ENCODE data around the gene NDUFAF5.

NDUFAF5 gene

GRCh38 chr20:13825465-13825864 lies 40.6 kb downstream of the NDUFAF5 start:
- no peak for DNase-seq

DNA sequence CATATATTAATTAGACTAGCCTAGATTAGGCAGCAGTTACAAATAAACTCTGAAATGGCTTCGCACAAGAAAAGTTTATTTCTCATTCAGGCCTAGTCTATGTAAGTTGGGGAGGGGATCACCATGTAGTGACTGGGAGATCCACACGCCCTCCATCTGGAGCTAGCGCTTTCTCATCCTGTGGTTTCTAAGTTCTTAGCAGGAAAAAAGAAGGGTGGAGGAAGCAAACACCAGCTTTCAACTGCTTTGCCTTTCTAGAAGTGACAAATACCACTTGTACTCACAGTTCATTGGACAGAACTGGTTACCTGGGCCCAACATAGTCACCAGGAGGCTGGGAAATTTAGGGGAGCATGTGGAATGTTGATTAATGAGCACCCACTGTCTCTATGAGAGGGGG lies 46.6 kb downstream of the NDUFAF5 start:
- no peak for DNase-seq

GRCh38 chr20:13838664-13839063 lies 53.8 kb downstream of the NDUFAF5 start:
- no peak for DNase-seq

- DNase-seq = no peak
These were observed 54.7 kb downstream of the NDUFAF5 start for GRCh38 chr20:13839421-13840092.

DNA sequence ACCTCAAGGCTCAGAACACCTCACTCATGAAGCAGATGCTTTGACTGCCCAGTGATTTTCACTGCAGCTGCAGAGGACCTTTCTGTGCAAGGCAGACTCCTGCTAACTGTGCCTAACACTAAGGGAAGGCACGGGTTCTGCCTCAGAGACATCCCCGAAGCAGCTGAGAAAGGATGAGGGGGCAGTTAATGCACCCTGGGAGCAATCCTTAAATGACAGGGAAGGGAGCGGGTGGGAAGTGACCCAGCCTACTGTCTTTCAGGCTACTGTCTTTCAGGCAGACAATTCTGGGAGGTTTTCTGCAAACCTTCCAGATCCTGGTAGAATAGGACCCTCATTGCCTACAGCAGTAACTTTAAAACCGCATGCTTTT lies 55.3 kb downstream of the NDUFAF5 start:
- no peak for DNase-seq

- no peak for DNase-seq
These were observed 56.4 kb downstream of the NDUFAF5 start for GRCh38 chr20:13841206-13841605.

DNA sequence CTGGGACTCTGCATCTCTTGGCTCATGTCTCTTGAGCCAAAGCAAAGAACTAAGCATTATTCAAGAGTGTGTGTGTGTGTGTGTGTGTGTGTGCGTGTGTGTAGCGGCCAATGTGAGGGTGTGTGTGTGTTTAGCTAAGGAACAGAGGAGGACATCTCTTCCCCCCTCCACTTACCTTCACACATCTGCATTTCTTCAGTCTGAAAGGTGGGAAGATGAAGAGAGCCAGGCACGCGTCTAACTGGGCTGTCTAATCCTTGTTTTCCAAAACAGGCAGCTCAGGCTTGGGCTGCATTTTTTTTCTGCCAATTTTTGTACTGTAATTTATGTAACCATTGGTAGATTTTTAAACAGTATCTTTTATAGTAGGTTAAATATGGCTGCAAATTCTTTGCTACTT lies 59.5 kb downstream of the NDUFAF5 start:
- no peak for DNase-seq

- DNase-seq = no peak
These were observed 66.5 kb downstream of the NDUFAF5 start for GRCh38 chr20:13851279-13851678.

DNA sequence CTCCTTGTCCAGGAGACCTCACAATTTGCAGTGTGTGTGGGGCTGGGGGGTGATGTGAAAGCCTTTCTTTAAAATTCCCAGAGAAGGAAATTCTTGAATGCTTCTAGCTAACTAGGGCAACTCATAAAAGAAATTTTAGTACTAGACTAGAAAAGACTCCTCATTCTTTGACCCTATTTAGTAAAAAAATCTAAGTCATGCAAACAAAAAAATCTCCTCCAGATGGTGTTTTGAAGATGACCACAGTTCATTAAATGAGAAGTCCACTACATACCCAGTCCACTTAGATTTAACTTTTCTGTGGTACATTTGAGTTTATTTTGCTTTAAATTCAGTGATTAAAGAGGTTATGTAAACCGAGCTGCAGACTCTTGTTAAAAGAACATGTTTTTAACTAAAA lies 67.5 kb downstream of the NDUFAF5 start:
- no peak for DNase-seq

DNA sequence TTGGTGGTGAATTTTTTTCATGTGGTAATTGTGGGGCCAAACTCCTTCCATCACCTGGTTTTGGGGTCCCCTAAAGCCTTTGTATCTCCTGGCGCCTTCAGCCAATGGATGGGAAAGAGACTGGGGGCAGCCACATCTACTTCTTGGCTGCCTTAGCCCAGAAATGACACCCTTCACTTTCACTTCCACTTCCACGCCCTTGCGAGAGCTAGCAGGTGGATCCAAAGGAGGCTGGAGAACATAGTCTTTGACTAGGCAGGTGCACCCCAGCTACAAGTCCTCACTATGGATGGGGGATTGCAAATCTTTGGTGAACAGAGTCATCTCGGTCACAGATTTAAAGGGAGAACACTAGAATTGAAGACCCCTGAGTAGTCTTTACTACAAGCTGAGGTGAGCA lies 70.8 kb downstream of the NDUFAF5 start:
- DNase-seq = no peak

GRCh38 chr20:13856354-13856753 lies 71.5 kb downstream of the NDUFAF5 start:
- no peak for DNase-seq

- DNase-seq = no peak
These were observed 72.5 kb downstream of the NDUFAF5 start for GRCh38 chr20:13857304-13857703.

GRCh38 chr20:13857961-13858360 lies 73.1 kb downstream of the NDUFAF5 start:
- DNase-seq = no peak

- no peak for DNase-seq
These were observed 73.6 kb downstream of the NDUFAF5 start for GRCh38 chr20:13858439-13858838.

- no peak for DNase-seq
These were observed 74.0 kb downstream of the NDUFAF5 start for GRCh38 chr20:13858871-13859270.

- no peak for DNase-seq
These were observed 77.4 kb downstream of the NDUFAF5 start for GRCh38 chr20:13862245-13862644.

DNA sequence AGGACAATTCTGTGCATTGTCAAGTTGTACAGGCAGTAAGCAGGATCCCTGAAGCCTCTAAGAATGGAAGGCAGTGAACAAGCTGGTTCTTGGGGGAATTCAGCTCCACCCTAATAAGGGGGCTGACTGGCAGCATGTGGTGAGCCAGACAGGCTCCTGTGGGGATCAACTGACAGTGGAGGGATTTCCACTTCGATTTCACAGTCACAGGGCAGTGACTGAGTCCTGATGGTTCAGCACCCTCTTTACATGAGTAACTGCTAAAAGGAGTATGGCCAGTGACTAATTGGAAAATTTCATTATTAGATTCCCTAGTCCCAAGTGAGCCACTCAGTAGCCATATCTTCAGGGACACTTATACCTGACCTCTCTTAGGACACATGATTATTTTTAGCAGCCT lies 78.4 kb downstream of the NDUFAF5 start:
- DNase-seq = no peak

- DNase-seq = no peak
These were observed 80.3 kb downstream of the NDUFAF5 start for GRCh38 chr20:13865156-13865555.

- DNase-seq = no peak
These were observed 81.0 kb downstream of the NDUFAF5 start for GRCh38 chr20:13865791-13866351.

DNA sequence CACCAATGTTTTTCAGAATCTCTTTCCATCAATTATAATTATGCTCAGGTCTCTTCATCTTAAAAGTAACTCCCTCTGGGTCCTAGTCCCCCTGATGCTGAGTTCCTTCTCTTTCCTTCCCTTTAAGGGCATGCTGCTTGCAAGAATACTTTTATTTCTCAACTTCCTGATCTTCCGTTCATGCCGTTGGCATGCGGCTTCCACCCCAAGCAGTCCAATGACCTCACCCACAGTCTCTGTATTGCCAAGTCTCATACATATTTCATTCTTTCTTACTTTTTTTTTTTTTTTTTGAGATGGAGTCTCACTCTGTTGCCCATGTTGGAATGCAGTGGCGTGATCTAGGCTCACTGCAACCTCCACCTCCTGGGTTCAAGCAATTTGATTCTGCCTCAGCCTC lies 83.5 kb downstream of the NDUFAF5 start:
- no peak for DNase-seq

DNA sequence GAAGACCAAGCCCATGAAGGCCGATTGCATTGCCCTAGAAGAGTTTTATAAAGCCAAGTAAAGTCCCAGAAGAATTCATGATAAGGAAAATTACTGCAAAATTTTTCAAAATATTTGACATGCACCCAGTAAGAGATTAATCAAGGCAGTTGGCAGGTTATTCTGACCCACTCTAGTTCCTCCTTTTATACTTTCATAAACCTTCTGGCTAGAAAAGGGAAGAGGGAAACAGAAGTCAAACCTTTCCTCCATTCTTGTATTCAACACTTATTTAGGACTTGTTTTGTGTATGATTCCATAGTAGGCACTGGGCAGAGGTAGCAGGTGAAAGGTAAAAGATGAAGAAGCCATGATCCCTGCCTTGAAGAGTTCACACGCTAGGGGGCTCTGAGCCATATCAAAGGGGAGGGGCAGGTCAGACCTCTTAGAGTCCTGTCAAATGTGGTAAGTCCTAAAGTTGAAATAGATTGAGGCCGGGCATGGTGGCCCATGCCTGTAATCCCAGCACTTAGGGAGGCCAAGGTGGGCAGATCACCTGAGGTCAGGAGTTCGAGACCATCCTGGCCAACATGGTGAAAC lies 85.4 kb downstream of the NDUFAF5 start:
- no peak for DNase-seq

Data from cortex of kidney (tissue), 1 donor.